Thyroid gland (tissue), 4 donors: ENCODE data around the gene AHRR. TPM values are rescaled to one million over a fixed set of nuclear protein-coding genes. Genes with fewer than 3 reads are reported as not detected.

Source experiments
- DNase-seq, 2 donors: peaks; one replicate each; pipeline ENCODE4 v3.0.0-alpha.2; 2019
- H3K27ac ChIP-seq, 3 donors: fragments of 200-600 bp; sonication (generic); 1 replicate in 2 of 3; 2 replicates in 1 of 3; pipeline ENCODE4 v1.5.1; 2016 to 2019; ENCODE audit warnings: mild to moderate bottlenecking in 1 of 3, moderate library complexity in 1 of 3
- H3K27me3 ChIP-seq: fragments of 200-600 bp; sonication (generic); one replicate; pipeline ENCODE4 v1.5.1; 2019
- H3K36me3 ChIP-seq, 2 donors: fragments of 200-600 bp; sonication (generic); one replicate each; pipeline ENCODE4 v1.5.1; 2016 to 2019
- H3K4me1 ChIP-seq, 2 donors: fragments of 200-600 bp; sonication (generic); one replicate each; pipeline ENCODE4 v1.5.1; 2017 to 2019
- H3K4me3 ChIP-seq, 3 donors: fragments of 200-600 bp; sonication (generic); replicated peaks in 1 of 3; 1 replicate in 2 of 3; 2 replicates in 1 of 3; pipeline ENCODE4 v1.5.1; 2016; ENCODE audit warnings: mild to moderate bottlenecking in 1 of 3
- H3K9me3 ChIP-seq: fragments of 200-600 bp; sonication (generic); one replicate; pipeline ENCODE4 v1.5.1; 2017
- POLR2A ChIP-seq, 2 donors: fragments of 450-650 bp; IDR thresholded peaks; one replicate each; pipeline ENCODE4 v1.6.1; 2017; ENCODE audit warnings: antibody characterized with exemption in 2 of 2, mild to moderate bottlenecking in 2 of 2, moderate library complexity in 1 of 2
- WGBS, 2 donors: methylation state at CpG; one replicate each; pipeline ENCODE4 v1.1.5; 2017; 5-methylcytosine and 5-hydroxymethylcytosine counted together
- intact Hi-C: fragments of 100-400 bp; cut with DNase I; formaldehyde crosslinking; loops from one replicate; pipeline ENCODE4 v1.15.1; 2023
- total RNA-seq, 4 donors: library from RNA; depleted of rRNA; stranded (reverse); fragments of >200 nt; gene quantifications; one replicate each; pipeline ENCODE4 v1.2.3, GENCODE V29; 2016
- TF ChIP-seq, protein P1 (sequence below), 6 experiments: fragments of 200-600 bp in 3 of 6; fragments of 450-650 bp in 3 of 6; sonication (generic) in 3 of 6; IDR thresholded peaks; one replicate each; pipeline ENCODE4 v1.5.1; 2016 to 2019; ENCODE audit warnings: antibody characterized with exemption in 6 of 6, mild to moderate bottlenecking in 2 of 6, inconsistent platforms in 1 of 6, moderate library complexity in 1 of 6

AHRR gene
- total RNA-seq, 4 donors from 2014 or later, result 0.88 to 2.1 (median 1.3) TPM

DNA sequence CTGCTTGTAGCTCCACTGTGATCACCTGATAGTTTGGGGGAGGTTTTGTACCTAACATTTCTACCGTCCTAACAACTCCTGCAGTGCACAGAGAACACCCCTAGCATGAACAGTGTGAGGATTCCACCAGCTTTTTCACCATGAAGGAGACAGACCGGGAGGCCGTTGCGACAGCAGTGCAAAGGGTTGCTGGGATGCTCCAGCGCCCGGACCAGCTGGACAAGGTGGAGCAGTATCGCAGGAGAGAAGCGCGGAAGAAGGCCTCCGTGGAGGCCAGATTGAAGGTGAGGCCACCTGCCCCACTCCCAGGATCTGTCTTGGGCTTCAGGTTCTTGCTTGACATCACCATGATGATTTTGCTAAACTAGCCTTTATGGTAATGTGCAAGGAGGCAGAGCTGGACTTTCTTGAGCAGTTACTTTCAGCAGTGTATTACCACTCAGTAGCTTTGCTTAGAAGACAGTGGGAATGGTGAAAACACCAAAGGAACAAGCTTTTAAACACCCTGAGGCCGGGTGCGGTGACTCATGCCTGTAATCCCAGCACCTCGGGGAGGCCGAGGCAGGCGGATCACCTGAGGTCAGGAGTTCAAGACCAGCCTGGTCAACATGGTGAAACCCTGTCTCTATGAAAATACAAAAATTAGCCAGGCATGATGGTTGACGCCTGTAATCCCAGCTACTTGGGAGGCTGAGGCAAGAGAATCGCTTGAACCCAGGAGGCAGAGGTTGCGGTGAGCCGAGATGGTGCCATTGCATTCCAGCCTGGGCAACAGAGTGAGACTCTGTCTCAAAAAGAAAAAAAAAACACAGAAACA, 124.8 kb downstream of the AHRR start:
- Histone ChIP-seq H3K27ac (no peak overlapping the region), H3K4me3 (no peak overlapping the region), H3K9me3 (no peaks in the 10 kb centered on the region), H3K36me3 (peaks cover 29 to 38% of the 10 kb centered on the region in 2 donors), H3K4me1 (peaks cover 13 to 14% of the 10 kb centered on the region in 2 donors), H3K27me3 (no peaks in the 10 kb centered on the region)
- no peak for TF ChIP-seq POLR2A (IDR thresholded peaks at IDR 0.05)
- TF ChIP-seq, protein P1, sequence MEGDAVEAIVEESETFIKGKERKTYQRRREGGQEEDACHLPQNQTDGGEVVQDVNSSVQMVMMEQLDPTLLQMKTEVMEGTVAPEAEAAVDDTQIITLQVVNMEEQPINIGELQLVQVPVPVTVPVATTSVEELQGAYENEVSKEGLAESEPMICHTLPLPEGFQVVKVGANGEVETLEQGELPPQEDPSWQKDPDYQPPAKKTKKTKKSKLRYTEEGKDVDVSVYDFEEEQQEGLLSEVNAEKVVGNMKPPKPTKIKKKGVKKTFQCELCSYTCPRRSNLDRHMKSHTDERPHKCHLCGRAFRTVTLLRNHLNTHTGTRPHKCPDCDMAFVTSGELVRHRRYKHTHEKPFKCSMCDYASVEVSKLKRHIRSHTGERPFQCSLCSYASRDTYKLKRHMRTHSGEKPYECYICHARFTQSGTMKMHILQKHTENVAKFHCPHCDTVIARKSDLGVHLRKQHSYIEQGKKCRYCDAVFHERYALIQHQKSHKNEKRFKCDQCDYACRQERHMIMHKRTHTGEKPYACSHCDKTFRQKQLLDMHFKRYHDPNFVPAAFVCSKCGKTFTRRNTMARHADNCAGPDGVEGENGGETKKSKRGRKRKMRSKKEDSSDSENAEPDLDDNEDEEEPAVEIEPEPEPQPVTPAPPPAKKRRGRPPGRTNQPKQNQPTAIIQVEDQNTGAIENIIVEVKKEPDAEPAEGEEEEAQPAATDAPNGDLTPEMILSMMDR (IDR thresholded peaks at IDR 0.05), result no peak
- intact Hi-C loops, result loop anchor here (10.0 kb wide), 1 partner anchor 459 kb away; no protein-coding TSS in a partner anchor
- 87 to 90% methylated on average over 17 to 19 of the region's 19 CpGs for WGBS, 2 donors
- DNase-seq, result no peak

DNA sequence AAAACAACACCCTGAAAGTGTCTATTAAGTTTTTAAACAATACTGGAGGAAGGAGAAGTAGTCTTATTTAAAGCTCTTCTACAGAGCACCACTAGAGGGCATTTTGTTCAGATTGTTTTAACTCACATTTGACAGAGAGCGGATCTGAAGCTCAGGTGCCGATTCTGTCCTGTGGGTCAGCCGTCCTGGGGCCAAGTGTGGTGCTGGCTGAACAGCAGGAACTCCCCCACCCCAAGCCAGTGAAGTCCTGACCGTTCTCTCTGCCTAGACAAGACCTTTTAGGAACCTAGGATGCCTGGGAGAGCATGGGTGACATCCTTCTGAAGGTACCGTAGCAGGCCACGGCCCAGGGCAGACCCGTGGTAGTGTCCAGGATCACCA, 125.4 kb downstream of the AHRR start:
- 52 to 55% methylated on average over 7 of the region's 7 CpGs for WGBS, 2 donors
- TF ChIP-seq, protein P1 (IDR thresholded peaks at IDR 0.05), result peak in 5 of 6 experiments; percentile 13 to 53 (median 40)
- no peak for TF ChIP-seq POLR2A (IDR thresholded peaks at IDR 0.05)
- no peaks in the 10 kb centered on the region for H3K9me3 ChIP-seq
- peaks cover 12 to 13% of the 10 kb centered on the region in 2 donors for H3K4me1 ChIP-seq
- no peak overlapping the region for H3K27ac ChIP-seq
- no peaks in the 10 kb centered on the region for H3K27me3 ChIP-seq
- intact Hi-C loops, result loop anchor here (10.0 kb wide), 1 partner anchor 458 kb away; no protein-coding TSS in a partner anchor
- H3K36me3 ChIP-seq, result peaks cover 31 to 41% of the 10 kb centered on the region in 2 donors
- DNase-seq, result no peak
- H3K4me3 ChIP-seq, result no peak overlapping the region

DNA sequence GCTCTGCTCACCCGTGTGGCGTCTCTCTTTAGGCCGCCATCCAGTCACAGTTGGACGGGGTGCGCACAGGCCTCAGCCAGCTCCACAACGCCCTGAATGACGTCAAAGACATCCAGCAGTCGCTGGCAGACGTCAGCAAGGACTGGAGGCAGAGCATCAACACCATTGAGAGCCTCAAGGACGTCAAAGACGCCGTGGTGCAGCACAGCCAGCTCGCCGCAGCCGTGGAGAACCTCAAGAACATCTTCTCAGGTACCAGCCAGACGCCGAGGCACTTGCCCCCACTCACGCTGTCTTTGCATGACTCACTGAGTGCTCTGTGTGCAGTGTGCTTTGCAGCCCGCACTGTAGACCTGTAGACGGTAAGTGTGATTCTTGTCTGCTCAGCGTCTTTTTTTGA, 126.0 kb downstream of the AHRR start:
- no peaks in the 10 kb centered on the region for H3K9me3 ChIP-seq
- no peak for DNase-seq
- peaks cover 37 to 41% of the 10 kb centered on the region in 2 donors for H3K36me3 ChIP-seq
- no peak overlapping the region for H3K4me3 ChIP-seq
- H3K27me3 ChIP-seq, result no peaks in the 10 kb centered on the region
- WGBS, 2 donors, result 93 to 96% methylated on average over 19 to 21 of the region's 21 CpGs
- H3K27ac ChIP-seq, result no peak overlapping the region
- peaks cover 6 to 7% of the 10 kb centered on the region in 2 donors for H3K4me1 ChIP-seq
- intact Hi-C loops, result loop anchor here (10.0 kb wide), 1 partner anchor 457 kb away; no protein-coding TSS in a partner anchor
- TF ChIP-seq POLR2A (IDR thresholded peaks at IDR 0.05), result no peak
- TF ChIP-seq, protein P1 (IDR thresholded peaks at IDR 0.05), result no peak

DNA sequence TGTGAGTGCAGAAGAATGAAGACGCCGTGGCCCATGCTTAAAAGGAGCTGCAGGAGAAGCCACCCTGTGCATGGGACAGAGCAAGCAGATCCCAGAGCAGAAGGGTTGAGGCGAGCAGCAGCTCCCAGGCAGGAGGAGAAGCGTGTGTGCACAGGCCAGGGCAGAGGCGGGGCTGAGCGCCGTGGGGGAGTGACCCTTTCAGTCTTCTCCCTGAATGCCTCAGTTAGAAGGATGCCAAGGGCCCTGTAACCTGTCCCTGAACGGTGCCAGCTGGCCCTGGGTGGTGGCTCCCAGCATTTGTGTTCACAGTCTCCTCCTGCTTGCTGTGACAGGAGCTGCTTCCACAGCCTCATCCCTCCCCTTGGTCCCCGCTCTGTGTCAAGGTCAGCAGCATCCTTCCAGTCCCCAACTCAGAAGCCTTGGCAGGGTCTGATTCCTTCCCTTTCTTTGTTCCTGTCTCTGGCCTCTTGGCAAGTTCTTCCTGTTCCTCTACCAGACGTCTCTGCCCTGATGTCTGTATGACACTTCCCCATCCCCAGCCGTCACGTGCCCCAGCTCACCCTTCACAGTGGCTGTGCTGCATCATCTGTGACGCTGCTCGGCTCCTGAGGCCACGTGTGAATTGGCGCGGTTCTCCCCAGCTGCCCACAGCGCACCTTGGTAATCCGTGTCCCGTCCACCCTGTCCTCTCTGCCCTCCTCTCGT, 126.7 kb downstream of the AHRR start:
- peaks cover 6 to 7% of the 10 kb centered on the region in 2 donors for H3K4me1 ChIP-seq
- DNase-seq, result no peak

More for the DNA sequence above, 126.7 kb downstream of the AHRR start:
- 90 to 93% methylated on average over 21 of the region's 21 CpGs for WGBS, 2 donors
- Histone ChIP-seq H3K27ac (no peak overlapping the region), H3K9me3 (no peaks in the 10 kb centered on the region), H3K27me3 (no peaks in the 10 kb centered on the region), H3K4me3 (no peak overlapping the region), H3K36me3 (peaks cover 43 to 44% of the 10 kb centered on the region in 2 donors)
- no peak for TF ChIP-seq POLR2A (IDR thresholded peaks at IDR 0.05)
- TF ChIP-seq, protein P1 (IDR thresholded peaks at IDR 0.05), result no peak
- intact Hi-C loops, result loop anchor here (10.0 kb wide), 1 partner anchor 457 kb away; no protein-coding TSS in a partner anchor
